HepG2 (cell line): Measurements from ENCODE around the gene IL21R.

ENCODE experiments used
- CREB1 ChIP-seq, 2 experiments: fragments of 450-650 bp in 1 of 2; IDR thresholded peaks; 2 replicates each; pipeline ENCODE4 v1.6.1; 2016 to 2017; ENCODE audit warnings: control low read depth in 1 of 2, mild to moderate bottlenecking in 1 of 2, missing compliant biosample characterization in 1 of 2, missing genetic modification characterization in 1 of 2
- ISX ChIP-seq: sonication (generic); formaldehyde crosslinking; conservative IDR thresholded peaks from 2 replicates; pipeline ENCODE4 v1.5.0; 2020; ENCODE audit warnings: missing genetic modification reagents
- KDM6A ChIP-seq: IDR thresholded peaks from 2 replicates; pipeline ENCODE4 v1.6.1; 2016; ENCODE audit warnings: low read depth
- NFE2 ChIP-seq: sonication (generic); formaldehyde crosslinking; IDR thresholded peaks from 2 replicates; pipeline ENCODE4 v1.4.0; 2020; ENCODE audit warnings: missing genetic modification reagents
- POLR2A ChIP-seq, 2 experiments: IDR thresholded peaks; 2 replicates each; pipeline ENCODE4 v1.6.1; 2011; ENCODE audit warnings: low read depth in 2 of 2, low read length in 2 of 2, mild to moderate bottlenecking in 1 of 2, moderate library complexity in 1 of 2; ENCODE audit not compliant: insufficient read depth in 1 of 2
- ZBTB8A ChIP-seq: sonication (generic); formaldehyde crosslinking; IDR thresholded peaks from 2 replicates; pipeline ENCODE4 v1.4.0; 2020; ENCODE audit warnings: mild to moderate bottlenecking, low read depth, missing genetic modification reagents, borderline replicate concordance
- TF ChIP-seq, protein P1 (sequence below): sonication (generic); formaldehyde crosslinking; IDR thresholded peaks from 2 replicates; pipeline ENCODE4 v1.5.0; 2020; ENCODE audit warnings: mild to moderate bottlenecking, missing genetic modification reagents, moderate library complexity
- TF ChIP-seq, protein P2 (sequence below): sonication (generic); formaldehyde crosslinking; IDR thresholded peaks from 2 replicates; pipeline ENCODE4 v1.4.0; 2020; ENCODE audit warnings: missing genetic modification reagents
- TF ChIP-seq, protein P3 (sequence below): sonication (generic); formaldehyde crosslinking; IDR thresholded peaks from 2 replicates; pipeline ENCODE4 v1.4.0; 2020; ENCODE audit warnings: missing genetic modification reagents, mild to moderate bottlenecking, borderline replicate concordance
- TF ChIP-seq, protein P4 (sequence below): sonication (generic); formaldehyde crosslinking; IDR thresholded peaks from 2 replicates; pipeline ENCODE4 v1.4.0; 2020; ENCODE audit warnings: missing genetic modification reagents
- TF ChIP-seq, protein P5 (sequence below): sonication (generic); formaldehyde crosslinking; IDR thresholded peaks from 2 replicates; pipeline ENCODE4 v1.5.0; 2020; ENCODE audit warnings: mild to moderate bottlenecking, missing genetic modification reagents

DNA sequence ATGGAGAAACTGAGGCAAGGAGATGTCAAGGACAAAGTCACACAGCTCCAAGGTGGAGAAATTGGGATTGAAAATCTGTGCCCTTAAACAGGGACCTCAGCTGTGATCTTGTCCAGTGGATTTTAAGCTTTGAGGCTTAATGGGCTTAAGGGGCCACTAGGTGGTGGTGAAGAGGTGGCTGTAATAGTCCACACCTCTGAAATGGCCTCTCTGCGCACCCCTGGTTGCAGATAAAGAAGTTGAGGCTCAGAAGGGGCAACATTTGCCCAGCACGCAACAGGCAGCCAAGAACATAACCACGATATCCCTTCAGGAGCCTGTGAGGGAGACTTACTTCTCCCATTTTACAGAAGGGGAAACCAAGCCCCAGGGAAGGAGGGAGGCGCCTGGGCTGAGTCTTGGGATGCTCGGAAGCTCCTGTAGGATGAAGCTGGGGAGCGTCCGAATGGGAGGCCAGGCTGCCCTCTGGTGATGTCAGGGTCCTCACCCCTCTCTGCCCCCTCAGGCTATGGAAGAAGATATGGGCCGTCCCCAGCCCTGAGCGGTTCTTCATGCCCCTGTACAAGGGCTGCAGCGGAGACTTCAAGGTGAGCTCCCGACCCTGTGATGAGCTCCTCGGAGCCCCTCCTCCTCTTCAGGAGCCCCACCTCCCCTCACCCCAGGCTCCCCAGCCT is 43.7 kb downstream of the IL21R start:
- TF ChIP-seq, protein P1, sequence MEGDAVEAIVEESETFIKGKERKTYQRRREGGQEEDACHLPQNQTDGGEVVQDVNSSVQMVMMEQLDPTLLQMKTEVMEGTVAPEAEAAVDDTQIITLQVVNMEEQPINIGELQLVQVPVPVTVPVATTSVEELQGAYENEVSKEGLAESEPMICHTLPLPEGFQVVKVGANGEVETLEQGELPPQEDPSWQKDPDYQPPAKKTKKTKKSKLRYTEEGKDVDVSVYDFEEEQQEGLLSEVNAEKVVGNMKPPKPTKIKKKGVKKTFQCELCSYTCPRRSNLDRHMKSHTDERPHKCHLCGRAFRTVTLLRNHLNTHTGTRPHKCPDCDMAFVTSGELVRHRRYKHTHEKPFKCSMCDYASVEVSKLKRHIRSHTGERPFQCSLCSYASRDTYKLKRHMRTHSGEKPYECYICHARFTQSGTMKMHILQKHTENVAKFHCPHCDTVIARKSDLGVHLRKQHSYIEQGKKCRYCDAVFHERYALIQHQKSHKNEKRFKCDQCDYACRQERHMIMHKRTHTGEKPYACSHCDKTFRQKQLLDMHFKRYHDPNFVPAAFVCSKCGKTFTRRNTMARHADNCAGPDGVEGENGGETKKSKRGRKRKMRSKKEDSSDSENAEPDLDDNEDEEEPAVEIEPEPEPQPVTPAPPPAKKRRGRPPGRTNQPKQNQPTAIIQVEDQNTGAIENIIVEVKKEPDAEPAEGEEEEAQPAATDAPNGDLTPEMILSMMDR (CRISPR knock-in tag), result no peak
- TF ChIP-seq, protein P2, sequence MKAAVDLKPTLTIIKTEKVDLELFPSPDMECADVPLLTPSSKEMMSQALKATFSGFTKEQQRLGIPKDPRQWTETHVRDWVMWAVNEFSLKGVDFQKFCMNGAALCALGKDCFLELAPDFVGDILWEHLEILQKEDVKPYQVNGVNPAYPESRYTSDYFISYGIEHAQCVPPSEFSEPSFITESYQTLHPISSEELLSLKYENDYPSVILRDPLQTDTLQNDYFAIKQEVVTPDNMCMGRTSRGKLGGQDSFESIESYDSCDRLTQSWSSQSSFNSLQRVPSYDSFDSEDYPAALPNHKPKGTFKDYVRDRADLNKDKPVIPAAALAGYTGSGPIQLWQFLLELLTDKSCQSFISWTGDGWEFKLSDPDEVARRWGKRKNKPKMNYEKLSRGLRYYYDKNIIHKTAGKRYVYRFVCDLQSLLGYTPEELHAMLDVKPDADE (CRISPR knock-in tag), result no peak
- TF ChIP-seq, protein P3, sequence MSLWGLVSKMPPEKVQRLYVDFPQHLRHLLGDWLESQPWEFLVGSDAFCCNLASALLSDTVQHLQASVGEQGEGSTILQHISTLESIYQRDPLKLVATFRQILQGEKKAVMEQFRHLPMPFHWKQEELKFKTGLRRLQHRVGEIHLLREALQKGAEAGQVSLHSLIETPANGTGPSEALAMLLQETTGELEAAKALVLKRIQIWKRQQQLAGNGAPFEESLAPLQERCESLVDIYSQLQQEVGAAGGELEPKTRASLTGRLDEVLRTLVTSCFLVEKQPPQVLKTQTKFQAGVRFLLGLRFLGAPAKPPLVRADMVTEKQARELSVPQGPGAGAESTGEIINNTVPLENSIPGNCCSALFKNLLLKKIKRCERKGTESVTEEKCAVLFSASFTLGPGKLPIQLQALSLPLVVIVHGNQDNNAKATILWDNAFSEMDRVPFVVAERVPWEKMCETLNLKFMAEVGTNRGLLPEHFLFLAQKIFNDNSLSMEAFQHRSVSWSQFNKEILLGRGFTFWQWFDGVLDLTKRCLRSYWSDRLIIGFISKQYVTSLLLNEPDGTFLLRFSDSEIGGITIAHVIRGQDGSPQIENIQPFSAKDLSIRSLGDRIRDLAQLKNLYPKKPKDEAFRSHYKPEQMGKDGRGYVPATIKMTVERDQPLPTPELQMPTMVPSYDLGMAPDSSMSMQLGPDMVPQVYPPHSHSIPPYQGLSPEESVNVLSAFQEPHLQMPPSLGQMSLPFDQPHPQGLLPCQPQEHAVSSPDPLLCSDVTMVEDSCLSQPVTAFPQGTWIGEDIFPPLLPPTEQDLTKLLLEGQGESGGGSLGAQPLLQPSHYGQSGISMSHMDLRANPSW (CRISPR knock-in tag), result no peak
- TF ChIP-seq ZBTB8A (CRISPR knock-in tag), result no peak
- TF ChIP-seq NFE2, result no peak
- TF ChIP-seq, protein P4, sequence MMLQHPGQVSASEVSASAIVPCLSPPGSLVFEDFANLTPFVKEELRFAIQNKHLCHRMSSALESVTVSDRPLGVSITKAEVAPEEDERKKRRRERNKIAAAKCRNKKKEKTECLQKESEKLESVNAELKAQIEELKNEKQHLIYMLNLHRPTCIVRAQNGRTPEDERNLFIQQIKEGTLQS (CRISPR knock-in tag), result no peak
- TF ChIP-seq CREB1 (IDR thresholded peaks at IDR 0.05), result no peak
- no peak for TF ChIP-seq CREB1 (CRISPR knock-in tag; IDR thresholded peaks at IDR 0.05)
- TF ChIP-seq ISX (CRISPR knock-in tag), result no peak
- TF ChIP-seq, protein P5, sequence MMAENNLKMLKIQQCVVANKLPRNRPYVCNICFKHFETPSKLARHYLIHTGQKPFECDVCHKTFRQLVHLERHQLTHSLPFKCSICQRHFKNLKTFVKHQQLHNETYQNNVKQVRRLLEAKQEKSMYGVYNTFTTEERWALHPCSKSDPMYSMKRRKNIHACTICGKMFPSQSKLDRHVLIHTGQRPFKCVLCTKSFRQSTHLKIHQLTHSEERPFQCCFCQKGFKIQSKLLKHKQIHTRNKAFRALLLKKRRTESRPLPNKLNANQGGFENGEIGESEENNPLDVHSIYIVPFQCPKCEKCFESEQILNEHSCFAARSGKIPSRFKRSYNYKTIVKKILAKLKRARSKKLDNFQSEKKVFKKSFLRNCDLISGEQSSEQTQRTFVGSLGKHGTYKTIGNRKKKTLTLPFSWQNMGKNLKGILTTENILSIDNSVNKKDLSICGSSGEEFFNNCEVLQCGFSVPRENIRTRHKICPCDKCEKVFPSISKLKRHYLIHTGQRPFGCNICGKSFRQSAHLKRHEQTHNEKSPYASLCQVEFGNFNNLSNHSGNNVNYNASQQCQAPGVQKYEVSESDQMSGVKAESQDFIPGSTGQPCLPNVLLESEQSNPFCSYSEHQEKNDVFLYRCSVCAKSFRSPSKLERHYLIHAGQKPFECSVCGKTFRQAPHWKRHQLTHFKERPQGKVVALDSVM (CRISPR knock-in tag), result no peak
- TF ChIP-seq KDM6A (CRISPR knock-in tag), result no peak
- TF ChIP-seq POLR2A (IDR thresholded peaks at IDR 0.05; ENCODE audit: insufficient read depth in 1 of 2, low read depth in 2 of 2, low read length in 2 of 2), result no peak
